Cardiac fibroblast (primary cell): ENCODE data around the gene EIF4E2.

Experiments
- DNase-seq, 2 donors: peaks; one replicate each; pipeline versions ENCODE4 v3.0.0 to v3.0.0-alpha.2; 2010; ENCODE audit warnings: low read depth in 2 of 2
- H3K4me3 ChIP-seq, 2 donors: replicated peaks in 1 of 2; 1 replicate in 1 of 2; 2 replicates in 1 of 2; pipeline ENCODE4 v1.5.1; 2011; ENCODE audit warnings: low read depth in 2 of 2, low read length in 2 of 2, mild to moderate bottlenecking in 2 of 2, moderate library complexity in 1 of 2
- TF ChIP-seq, protein P1 (sequence below): IDR thresholded peaks from one replicate; pipeline ENCODE4 v1.5.1; 2011; ENCODE audit warnings: low read depth, mild to moderate bottlenecking, low read length, inconsistent platforms

Gene EIF4E2

DNA sequence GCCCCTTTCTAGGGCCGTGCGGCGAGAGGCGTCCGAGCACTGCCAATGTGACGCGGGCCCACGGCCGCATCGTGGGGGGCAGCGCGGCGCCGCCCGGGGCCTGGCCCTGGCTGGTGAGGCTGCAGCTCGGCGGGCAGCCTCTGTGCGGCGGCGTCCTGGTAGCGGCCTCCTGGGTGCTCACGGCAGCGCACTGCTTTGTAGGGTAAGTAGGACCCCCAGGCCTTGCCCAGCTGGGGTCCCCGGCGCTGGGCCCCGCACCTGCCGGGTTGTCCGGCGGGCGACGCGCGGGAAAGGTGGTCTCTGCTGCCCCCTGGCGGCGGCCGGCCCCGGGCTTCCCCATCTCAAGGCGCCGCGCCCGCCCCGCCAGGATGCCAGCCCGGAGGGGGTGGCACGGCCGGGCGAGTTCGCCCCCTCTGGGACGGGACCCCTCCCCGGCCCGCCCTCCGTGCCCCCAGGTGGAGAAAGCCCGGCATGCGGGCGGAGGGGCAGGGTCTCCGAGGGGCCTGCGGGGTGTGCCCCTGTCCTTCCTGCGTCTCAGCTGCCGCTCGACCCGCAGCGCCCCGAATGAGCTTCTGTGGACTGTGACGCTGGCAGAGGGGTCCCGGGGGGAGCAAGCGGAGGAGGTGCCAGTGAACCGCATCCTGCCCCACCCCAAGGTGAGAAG lies 28.4 kb upstream of the EIF4E2 start:
- peak; percentile 26 to 35 for DNase-seq
- H3K4me3 ChIP-seq: peak overlapping the region in 1 of 2 donors; percentile 5
- TF ChIP-seq, protein P1, sequence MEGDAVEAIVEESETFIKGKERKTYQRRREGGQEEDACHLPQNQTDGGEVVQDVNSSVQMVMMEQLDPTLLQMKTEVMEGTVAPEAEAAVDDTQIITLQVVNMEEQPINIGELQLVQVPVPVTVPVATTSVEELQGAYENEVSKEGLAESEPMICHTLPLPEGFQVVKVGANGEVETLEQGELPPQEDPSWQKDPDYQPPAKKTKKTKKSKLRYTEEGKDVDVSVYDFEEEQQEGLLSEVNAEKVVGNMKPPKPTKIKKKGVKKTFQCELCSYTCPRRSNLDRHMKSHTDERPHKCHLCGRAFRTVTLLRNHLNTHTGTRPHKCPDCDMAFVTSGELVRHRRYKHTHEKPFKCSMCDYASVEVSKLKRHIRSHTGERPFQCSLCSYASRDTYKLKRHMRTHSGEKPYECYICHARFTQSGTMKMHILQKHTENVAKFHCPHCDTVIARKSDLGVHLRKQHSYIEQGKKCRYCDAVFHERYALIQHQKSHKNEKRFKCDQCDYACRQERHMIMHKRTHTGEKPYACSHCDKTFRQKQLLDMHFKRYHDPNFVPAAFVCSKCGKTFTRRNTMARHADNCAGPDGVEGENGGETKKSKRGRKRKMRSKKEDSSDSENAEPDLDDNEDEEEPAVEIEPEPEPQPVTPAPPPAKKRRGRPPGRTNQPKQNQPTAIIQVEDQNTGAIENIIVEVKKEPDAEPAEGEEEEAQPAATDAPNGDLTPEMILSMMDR: peak; percentile 23

DNA sequence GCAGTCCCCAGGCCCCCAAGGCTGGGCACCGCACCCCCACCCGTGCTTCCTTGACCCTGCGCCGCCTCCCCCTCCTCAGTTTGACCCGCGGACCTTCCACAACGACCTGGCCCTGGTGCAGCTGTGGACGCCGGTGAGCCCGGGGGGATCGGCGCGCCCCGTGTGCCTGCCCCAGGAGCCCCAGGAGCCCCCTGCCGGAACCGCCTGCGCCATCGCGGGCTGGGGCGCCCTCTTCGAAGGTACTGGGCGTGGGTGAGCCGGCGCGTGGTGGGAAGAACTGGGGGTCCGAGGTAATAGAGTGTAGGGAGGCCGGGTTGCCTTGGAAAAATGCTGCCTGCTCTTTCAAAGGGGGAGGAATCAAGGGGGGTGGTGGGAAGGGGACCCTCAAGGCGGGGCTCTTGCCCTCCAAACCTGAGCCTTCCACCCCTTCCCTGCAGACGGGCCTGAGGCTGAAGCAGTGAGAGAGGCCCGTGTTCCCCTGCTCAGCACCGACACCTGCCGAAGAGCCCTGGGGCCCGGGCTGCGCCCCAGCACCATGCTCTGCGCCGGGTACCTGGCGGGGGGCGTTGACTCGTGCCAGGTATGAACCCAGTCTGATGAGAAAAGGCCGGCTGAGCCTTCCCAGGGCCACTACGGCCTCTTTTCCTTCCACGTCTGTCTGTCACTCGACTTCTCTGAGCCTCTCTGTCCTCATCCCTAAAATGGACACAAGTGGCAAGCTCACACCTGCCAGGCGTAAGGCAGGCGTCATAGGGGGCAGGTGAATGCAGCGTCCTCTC lies 27.7 kb upstream of the EIF4E2 start:
- H3K4me3 ChIP-seq: no peak overlapping the region
- DNase-seq: no peak
- TF ChIP-seq, protein P1: no peak

DNA sequence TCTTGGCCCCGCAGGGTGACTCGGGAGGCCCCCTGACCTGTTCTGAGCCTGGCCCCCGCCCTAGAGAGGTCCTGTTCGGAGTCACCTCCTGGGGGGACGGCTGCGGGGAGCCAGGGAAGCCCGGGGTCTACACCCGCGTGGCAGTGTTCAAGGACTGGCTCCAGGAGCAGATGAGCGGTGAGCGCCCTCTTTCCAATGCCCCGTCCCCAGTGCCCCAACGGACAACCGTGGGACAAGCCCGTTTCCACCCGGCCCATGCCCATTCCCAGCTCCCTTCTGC lies 27.1 kb upstream of the EIF4E2 start:
- DNase-seq: peak in 1 of 2 donors; percentile 14

DNA sequence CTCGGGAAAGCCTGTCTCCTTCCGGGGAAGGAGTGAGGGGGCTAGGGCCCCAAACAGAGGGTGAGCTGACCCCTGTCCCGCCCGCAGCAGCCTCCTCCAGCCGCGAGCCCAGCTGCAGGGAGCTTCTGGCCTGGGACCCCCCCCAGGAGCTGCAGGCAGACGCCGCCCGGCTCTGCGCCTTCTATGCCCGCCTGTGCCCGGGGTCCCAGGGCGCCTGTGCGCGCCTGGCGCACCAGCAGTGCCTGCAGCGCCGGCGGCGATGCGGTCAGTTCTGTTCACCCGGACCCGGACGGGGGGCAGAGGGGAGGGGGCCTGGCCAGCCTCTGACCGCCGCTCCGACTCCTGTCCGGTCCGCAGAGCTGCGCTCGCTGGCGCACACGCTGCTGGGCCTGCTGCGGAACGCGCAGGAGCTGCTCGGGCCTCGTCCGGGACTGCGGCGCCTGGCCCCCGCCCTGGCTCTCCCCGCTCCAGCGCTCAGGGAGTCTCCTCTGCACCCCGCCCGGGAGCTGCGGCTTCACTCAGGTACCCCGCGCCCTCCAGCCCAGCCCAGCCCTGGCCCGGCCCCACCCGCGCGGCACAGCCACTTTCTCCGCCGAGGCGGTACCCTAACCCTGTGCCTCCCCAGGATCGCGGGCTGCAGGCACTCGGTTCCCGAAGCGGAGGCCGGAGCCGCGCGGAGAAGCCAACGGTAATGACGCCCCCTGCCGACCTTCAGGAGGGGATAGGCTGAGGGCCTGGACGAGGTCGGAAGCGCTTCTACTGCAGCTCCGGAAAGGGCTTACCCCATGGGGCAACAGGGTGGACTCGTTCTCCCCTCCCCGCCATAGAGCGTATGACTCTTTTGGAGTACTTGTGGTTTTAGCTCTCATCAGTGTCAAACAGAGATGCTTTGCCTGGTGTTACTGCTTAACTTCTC lies 26.5 kb upstream of the EIF4E2 start:
- TF ChIP-seq, protein P1: peak; percentile 14

More for the DNA sequence above, 27.1 kb upstream of the EIF4E2 start:
- TF ChIP-seq, protein P1: no peak
- no peak overlapping the region for H3K4me3 ChIP-seq

DNA sequence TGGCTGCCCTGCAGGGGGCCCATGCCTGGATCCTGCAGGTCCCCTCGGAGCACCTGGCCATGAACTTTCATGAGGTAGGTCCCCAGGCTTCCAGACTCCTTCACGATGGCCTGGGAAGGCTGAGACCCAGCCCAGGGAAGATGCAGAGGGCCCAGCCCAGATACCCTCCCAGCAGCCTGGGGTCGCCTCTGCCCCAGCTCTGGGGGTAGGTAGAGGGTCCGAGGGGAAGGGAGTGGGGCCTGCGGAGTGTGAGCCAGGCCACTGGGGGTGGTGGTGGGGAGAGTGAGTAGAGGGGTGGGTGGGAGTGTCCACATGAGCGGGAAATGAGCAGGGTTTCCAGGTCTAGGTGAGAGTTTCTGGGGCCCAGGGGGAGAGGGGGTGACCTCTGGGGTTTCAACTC lies 25.7 kb upstream of the EIF4E2 start:
- DNase-seq: no peak
- TF ChIP-seq, protein P1: no peak
- no peak overlapping the region for H3K4me3 ChIP-seq

More for the DNA sequence above, 26.5 kb upstream of the EIF4E2 start:
- H3K4me3 ChIP-seq: peak overlapping the region in 1 of 2 donors; percentile 7
- peak; percentile 37 for DNase-seq

DNA sequence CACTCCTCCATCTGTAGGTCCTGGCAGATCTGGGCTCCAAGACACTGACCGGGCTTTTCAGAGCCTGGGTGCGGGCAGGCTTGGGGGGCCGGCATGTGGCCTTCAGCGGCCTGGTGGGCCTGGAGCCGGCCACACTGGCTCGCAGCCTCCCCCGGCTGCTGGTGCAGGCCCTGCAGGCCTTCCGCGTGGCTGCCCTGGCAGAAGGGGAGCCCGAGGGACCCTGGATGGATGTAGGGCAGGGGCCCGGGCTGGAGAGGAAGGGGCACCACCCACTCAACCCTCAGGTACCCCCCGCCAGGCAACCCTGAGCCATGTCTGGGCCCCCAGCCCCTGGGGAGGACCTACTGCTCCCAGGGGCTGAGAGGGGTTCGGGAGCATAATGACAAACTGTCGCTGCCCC lies 25.3 kb upstream of the EIF4E2 start:
- no peak for DNase-seq
- TF ChIP-seq, protein P1: no peak
- no peak overlapping the region for H3K4me3 ChIP-seq
